T-cell (primary cell): ENCODE measurements around the gene OTOG. TPM values are rescaled to one million over a fixed set of nuclear protein-coding genes. Genes with fewer than 3 reads are reported as not detected.

Source experiments
- ATAC-seq, 4 experiments: fragments of 200-7000 bp in 3 of 4; fragments of 150-1000 bp in 1 of 4; cut with Tn5 transposase; replicated peaks in 1 of 4; 1 replicate in 3 of 4; 2 replicates in 1 of 4; pipeline ENCODE4 v1.10.0; 2021; ENCODE audit warnings: moderate library complexity in 3 of 4, mild to moderate bottlenecking in 2 of 4, moderate number of reproducible peaks in 1 of 4
- CTCF ChIA-PET, 2 donors: fragments of 300-600 bp; sonication (Branson Sonifier 250); formaldehyde crosslinking; loops; one replicate each; lab custom pipeline; 2022; ENCODE audit warnings: antibody characterized with exemption in 2 of 2; lab: Charles Lee
- POLR2A ChIA-PET, 2 donors: fragments of 300-600 bp; sonication (Branson Sonifier 250); formaldehyde crosslinking; loops; one replicate each; lab custom pipeline; 2022; ENCODE audit warnings: antibody characterized with exemption in 2 of 2; lab: Charles Lee
- DNase-seq, 35 experiments: peaks; one replicate each; pipeline versions ENCODE4 v3.0.0 to v3.0.0-alpha.2; 2013 to 2023
- H3K27ac ChIP-seq: one replicate; pipeline ENCODE4 v1.5.1; 2013; ENCODE audit warnings: low read length
- H3K27me3 ChIP-seq, 2 experiments: replicated peaks in 1 of 2; 1 replicate in 1 of 2; 2 replicates in 1 of 2; pipeline versions ENCODE4 v1.6.1 to v1.7.0; 2013; ENCODE audit warnings: low read length in 1 of 2, mixed read lengths in 1 of 2; ENCODE audit not compliant: control insufficient read depth in 2 of 2, insufficient read depth in 2 of 2; ENCODE audit errors: extremely low read depth in 1 of 2
- H3K36me3 ChIP-seq, 2 donors: 1 replicate in 1 of 2; 2 replicates in 1 of 2; pipeline versions ENCODE4 v1.6.1 to v1.7.0; 2013; ENCODE audit warnings: low read length in 1 of 2; ENCODE audit not compliant: control insufficient read depth in 2 of 2, insufficient read depth in 1 of 2; ENCODE audit errors: extremely low read depth in 1 of 2
- H3K4me1 ChIP-seq, 2 experiments: 1 replicate in 1 of 2; 2 replicates in 1 of 2; pipeline versions ENCODE4 v1.6.1 to v1.7.0; 2013; ENCODE audit warnings: low read length in 2 of 2, mixed read lengths in 1 of 2; ENCODE audit not compliant: insufficient read depth in 2 of 2, control insufficient read depth in 1 of 2; ENCODE audit errors: extremely low read depth in 1 of 2
- H3K4me3 ChIP-seq, 2 donors: 1 replicate in 1 of 2; 2 replicates in 1 of 2; pipeline versions ENCODE4 v1.5.1 to v1.7.0; 2013; ENCODE audit warnings: mild to moderate bottlenecking in 2 of 2, low read length in 1 of 2, moderate library complexity in 1 of 2; ENCODE audit not compliant: control insufficient read depth in 1 of 2; ENCODE audit errors: extremely low read depth in 1 of 2
- H3K9me3 ChIP-seq: 2 replicates; pipeline ENCODE4 v1.7.0; 2013
- H3K27ac Mint-ChIP-seq, 2 donors: one replicate each; pipeline ENCODE4 v1.8.0; 2020 to 2021; ENCODE audit warnings: mild to moderate bottlenecking in 2 of 2, mixed read lengths in 2 of 2
- H3K27me3 Mint-ChIP-seq, 2 donors: one replicate each; pipeline ENCODE4 v1.8.0; 2021 to 2022; ENCODE audit warnings: mixed read lengths in 2 of 2
- H3K36me3 Mint-ChIP-seq: one replicate; pipeline ENCODE4 v1.8.0; 2021; ENCODE audit warnings: mixed read lengths
- H3K4me1 Mint-ChIP-seq, 3 donors: one replicate each; pipeline ENCODE4 v1.8.0; 2020 to 2022; ENCODE audit warnings: mixed read lengths in 3 of 3, mild to moderate bottlenecking in 1 of 3
- H3K4me3 Mint-ChIP-seq, 3 donors: one replicate each; pipeline ENCODE4 v1.8.0; 2020 to 2022; ENCODE audit warnings: mild to moderate bottlenecking in 3 of 3, mixed read lengths in 3 of 3, moderate library complexity in 3 of 3
- H3K9me3 Mint-ChIP-seq, 3 donors: one replicate each; pipeline ENCODE4 v1.8.0; 2020 to 2022; ENCODE audit warnings: mixed read lengths in 3 of 3
- WGBS: methylation state at CpG from one replicate; pipeline ENCODE4 v1.1.5; 2013; ENCODE audit warnings: missing lambda C conversion rate; ENCODE audit not compliant: insufficient coverage; 5-methylcytosine and 5-hydroxymethylcytosine counted together
- total RNA-seq, 35 experiments: library from RNA in 6 of 35; stranded (reverse) in 6 of 35; fragments of 120-200 nt in 1 of 35; gene quantifications; one replicate each; pipeline versions ENCODE4 v1.2.1 to v1.2.4 and lab custom pipeline; 2013 to 2026

OTOG gene
- total RNA-seq, 5 donors from 2014 or later (not counting 1 experiment from before 2014, with no cell fraction given) = not detected

DNA sequence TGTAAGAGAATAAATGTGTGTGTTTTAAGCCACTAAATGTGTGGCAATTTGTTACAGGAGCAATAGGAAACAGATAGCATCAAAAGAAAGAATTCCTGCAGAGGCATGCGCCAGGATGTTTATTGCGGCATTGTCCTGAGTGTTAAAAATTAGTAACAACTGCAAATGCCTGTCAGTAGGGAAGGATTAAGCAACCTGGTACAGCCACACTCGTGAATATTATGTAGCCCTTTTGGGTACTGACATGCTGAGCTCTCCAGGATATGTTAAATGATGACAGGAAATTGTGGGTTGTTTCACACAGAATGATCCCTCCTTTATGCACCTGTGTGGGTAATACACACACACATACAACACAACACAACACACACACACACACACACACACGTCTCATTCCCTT is 102.6 kb downstream of the OTOG start:
- WGBS = 31% methylated on average over 3 of the region's 4 CpGs
- Histone ChIP-seq H3K36me3 (no peaks in the 10 kb centered on the region), H3K4me1 (no peaks in the 10 kb centered on the region), H3K9me3 (no peaks in the 10 kb centered on the region), H3K27ac (no peak overlapping the region), H3K27me3 (peaks cover 0 to 64% of the 10 kb centered on the region in 2 experiments), H3K4me3 (no peak overlapping the region)
- H3K9me3 Mint-ChIP-seq = peaks cover 4 to 11% (median 10%) of the 10 kb centered on the region in 3 donors
- DNase-seq (no peak), ATAC-seq (no peak)
- ChIA-PET CTCF (no interaction called here), POLR2A (no interaction called here)
- no peak overlapping the region for H3K4me3 Mint-ChIP-seq
- H3K27me3 Mint-ChIP-seq = peaks cover 49 to 50% of the 10 kb centered on the region in 2 donors
- no peak overlapping the region for H3K27ac Mint-ChIP-seq
- H3K4me1 Mint-ChIP-seq = no peaks in the 10 kb centered on the region
- H3K36me3 Mint-ChIP-seq = no peaks in the 10 kb centered on the region

DNA sequence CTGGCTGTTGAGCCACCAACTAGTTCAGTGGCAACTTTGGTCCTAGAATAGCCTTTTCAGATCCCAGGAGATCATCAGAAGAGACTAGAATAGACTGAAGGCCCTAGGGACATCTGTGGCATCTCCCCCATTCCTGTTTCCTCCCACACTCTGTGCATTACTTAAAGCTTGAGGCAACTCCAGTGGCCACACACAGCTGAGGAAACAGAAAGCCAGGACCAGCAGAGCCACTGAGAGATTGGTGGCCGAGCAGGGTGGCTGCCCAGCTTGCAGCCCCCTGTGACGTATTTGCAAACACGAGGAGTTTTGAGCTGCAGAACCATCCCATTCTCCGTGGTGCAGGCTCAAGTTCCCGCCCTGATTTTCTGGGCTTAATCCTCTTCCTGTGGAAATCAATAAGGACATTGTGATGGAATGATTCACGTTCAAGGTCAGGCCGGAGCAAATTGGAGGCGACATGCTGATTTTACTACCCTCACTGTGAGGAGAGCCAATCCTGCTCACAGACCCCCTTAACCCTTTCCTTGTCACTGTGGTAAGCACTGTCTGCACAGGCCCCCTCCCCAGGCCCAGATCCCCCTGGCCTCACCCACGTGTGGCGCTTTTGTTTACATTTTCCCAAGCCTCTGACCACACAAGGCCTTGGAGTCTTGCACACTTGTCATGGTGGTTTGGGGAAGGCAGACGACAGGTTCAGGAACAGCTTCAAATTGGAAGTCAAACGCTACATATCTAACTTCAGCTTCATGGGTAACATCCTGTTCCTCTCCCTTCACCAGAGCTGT is 103.3 kb downstream of the OTOG start:
- Mint-ChIP-seq H3K4me1 (no peaks in the 10 kb centered on the region), H3K9me3 (peaks cover 4 to 17% (median 14%) of the 10 kb centered on the region in 3 donors), H3K4me3 (no peak overlapping the region), H3K36me3 (no peaks in the 10 kb centered on the region), H3K27me3 (peaks cover 53 to 54% of the 10 kb centered on the region in 2 donors), H3K27ac (no peak overlapping the region)
- Histone ChIP-seq H3K36me3 (no peaks in the 10 kb centered on the region), H3K4me3 (no peak overlapping the region), H3K9me3 (no peaks in the 10 kb centered on the region), H3K4me1 (no peaks in the 10 kb centered on the region), H3K27me3 (peaks cover 0 to 61% of the 10 kb centered on the region in 2 experiments), H3K27ac (no peak overlapping the region)
- ATAC-seq (no peak), DNase-seq (no peak)
- 8% methylated on average over 5 of the region's 12 CpGs for WGBS
- CTCF ChIA-PET = no interaction called here
- POLR2A ChIA-PET = no interaction called here

DNA sequence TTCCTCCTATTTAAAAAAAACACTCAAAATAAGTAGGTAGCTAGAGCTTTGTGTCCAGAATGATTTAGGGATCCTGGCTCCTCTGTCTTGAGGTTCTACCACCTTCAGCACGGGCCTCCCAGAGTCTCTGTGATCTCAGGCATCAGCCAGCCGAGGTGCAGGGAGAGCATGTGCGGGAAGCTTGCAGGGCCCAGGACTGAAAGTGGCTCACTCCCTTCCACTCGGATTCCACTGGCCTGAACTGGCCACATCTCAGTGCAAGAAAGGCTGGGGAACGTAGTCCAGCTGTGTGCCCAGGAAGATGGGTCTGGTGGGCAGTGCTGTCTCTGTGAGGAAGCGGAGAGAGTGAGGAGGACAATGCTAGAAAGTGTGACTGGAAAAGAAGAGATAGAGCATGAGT is 104.0 kb downstream of the OTOG start:
- H3K36me3 ChIP-seq = no peaks in the 10 kb centered on the region
- no peaks in the 10 kb centered on the region for H3K4me1 Mint-ChIP-seq
- H3K9me3 Mint-ChIP-seq = peaks cover 8 to 22% (median 18%) of the 10 kb centered on the region in 3 donors
- WGBS = 73% methylated on average over 5 of the region's 6 CpGs
- CTCF ChIA-PET = no interaction called here
- ATAC-seq (no peak), DNase-seq (no peak)
- no peaks in the 10 kb centered on the region for H3K36me3 Mint-ChIP-seq
- peaks cover 0 to 56% of the 10 kb centered on the region in 2 experiments for H3K27me3 ChIP-seq
- H3K4me1 ChIP-seq = no peaks in the 10 kb centered on the region
- no peak overlapping the region for H3K4me3 Mint-ChIP-seq
- H3K4me3 ChIP-seq = no peak overlapping the region
- peaks cover 55 to 60% of the 10 kb centered on the region in 2 donors for H3K27me3 Mint-ChIP-seq
- no peaks in the 10 kb centered on the region for H3K9me3 ChIP-seq
- no peak overlapping the region for H3K27ac ChIP-seq
- POLR2A ChIA-PET = no interaction called here
- H3K27ac Mint-ChIP-seq = no peak overlapping the region

DNA sequence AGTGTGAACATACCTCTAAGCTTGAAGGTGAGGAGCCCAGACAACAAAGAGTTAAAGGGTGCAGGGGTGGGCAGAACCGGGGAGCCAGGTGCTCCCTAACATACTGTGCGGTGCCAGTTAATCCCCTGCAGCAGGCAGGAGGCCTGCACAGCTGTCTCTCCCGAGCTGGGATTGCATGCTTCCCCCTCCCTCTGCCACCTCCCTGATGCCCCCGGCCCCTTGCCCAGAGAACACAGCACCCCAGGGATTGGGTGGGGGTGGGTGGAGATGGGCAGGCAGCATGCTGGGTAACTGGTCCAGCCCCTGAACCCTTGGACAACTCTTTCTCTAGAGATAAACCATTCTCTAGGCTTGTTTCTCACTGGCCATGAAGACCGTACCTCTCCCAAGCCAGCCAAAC is 104.6 kb downstream of the OTOG start:
- WGBS = 79% methylated on average over 1 of the region's 5 CpGs
- H3K27me3 Mint-ChIP-seq = peaks cover 55 to 60% of the 10 kb centered on the region in 2 donors
- no peak overlapping the region for H3K27ac Mint-ChIP-seq

DNA sequence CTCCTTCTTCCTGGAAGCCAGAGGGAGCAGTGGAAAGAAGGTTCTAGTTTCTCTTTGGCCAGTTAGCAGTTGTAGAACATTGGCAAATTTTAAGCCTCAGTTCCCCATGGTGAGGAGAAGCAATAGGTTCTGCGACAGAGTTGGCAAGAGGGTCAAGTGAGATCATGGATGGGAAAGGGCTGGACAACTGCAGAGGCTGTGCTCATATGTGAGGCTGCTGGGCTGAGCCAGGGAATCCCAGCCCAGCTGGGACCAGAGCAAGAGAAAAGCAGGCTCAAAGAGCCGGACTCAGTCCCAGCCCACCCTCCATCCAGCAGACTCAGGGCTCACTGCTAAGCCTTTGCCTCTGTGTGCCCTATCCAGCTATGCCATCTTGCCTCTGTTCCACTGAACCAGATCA is 105.5 kb downstream of the OTOG start:
- Mint-ChIP-seq H3K27ac (no peak overlapping the region), H3K27me3 (peaks cover 49 to 53% of the 10 kb centered on the region in 2 donors)
- ATAC-seq = no peak

More for the DNA sequence above, 104.6 kb downstream of the OTOG start:
- ChIA-PET POLR2A (no interaction called here), CTCF (no interaction called here)
- no peaks in the 10 kb centered on the region for H3K9me3 ChIP-seq
- ATAC-seq (no peak), DNase-seq (no peak)
- no peaks in the 10 kb centered on the region for H3K4me1 Mint-ChIP-seq
- no peaks in the 10 kb centered on the region for H3K4me1 ChIP-seq
- H3K36me3 ChIP-seq = no peaks in the 10 kb centered on the region
- H3K36me3 Mint-ChIP-seq = no peaks in the 10 kb centered on the region
- H3K4me3 Mint-ChIP-seq = no peak overlapping the region
- H3K4me3 ChIP-seq = no peak overlapping the region
- peaks cover 8 to 22% (median 18%) of the 10 kb centered on the region in 3 donors for H3K9me3 Mint-ChIP-seq
- H3K27me3 ChIP-seq = peaks cover 0 to 57% of the 10 kb centered on the region in 2 experiments
- no peak overlapping the region for H3K27ac ChIP-seq

DNA sequence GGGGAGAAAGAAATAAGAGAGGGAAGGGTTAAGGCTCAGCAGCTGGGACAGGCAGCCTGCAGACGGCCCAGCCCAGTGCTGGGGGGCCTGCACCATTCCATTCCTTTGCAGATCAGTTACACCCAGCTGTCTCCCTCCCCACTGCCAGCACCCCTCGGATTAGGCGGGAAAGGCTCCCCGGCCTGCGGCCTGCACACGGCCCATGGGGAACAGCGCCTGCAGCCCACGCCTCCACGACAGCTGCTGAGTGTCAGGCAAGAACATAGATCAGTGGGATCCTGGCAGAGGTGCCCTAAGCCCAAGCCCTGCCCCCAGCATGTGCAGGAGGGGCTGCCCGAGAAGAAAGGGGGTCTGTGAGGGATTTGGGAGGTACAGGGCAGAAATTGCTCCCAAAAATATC is 106.6 kb downstream of the OTOG start:
- Histone ChIP-seq H3K9me3 (no peaks in the 10 kb centered on the region), H3K36me3 (no peaks in the 10 kb centered on the region), H3K27me3 (peaks cover 0 to 45% of the 10 kb centered on the region in 2 experiments), H3K27ac (no peak overlapping the region), H3K4me3 (no peak overlapping the region), H3K4me1 (no peaks in the 10 kb centered on the region)
- ChIA-PET CTCF (no interaction called here), POLR2A (no interaction called here)
- Mint-ChIP-seq H3K27ac (no peak overlapping the region), H3K36me3 (no peaks in the 10 kb centered on the region), H3K4me3 (no peak overlapping the region), H3K9me3 (peaks cover 3 to 17% (median 8%) of the 10 kb centered on the region in 3 donors), H3K4me1 (no peaks in the 10 kb centered on the region), H3K27me3 (peaks cover 44 to 49% of the 10 kb centered on the region in 2 donors)
- WGBS = 91% methylated on average over 7 of the region's 10 CpGs
- DNase-seq (no peak), ATAC-seq (no peak)

More for the DNA sequence above, 105.5 kb downstream of the OTOG start:
- no peak overlapping the region for H3K4me3 ChIP-seq
- H3K4me3 Mint-ChIP-seq = no peak overlapping the region
- H3K9me3 ChIP-seq = no peaks in the 10 kb centered on the region
- no peak overlapping the region for H3K27ac ChIP-seq
- 72% methylated on average over 2 of the region's 2 CpGs for WGBS
- CTCF ChIA-PET = no interaction called here
- H3K4me1 ChIP-seq = no peaks in the 10 kb centered on the region
- H3K36me3 Mint-ChIP-seq = no peaks in the 10 kb centered on the region
- H3K4me1 Mint-ChIP-seq = no peaks in the 10 kb centered on the region
- no peak for DNase-seq
- POLR2A ChIA-PET = no interaction called here
- peaks cover 0 to 49% of the 10 kb centered on the region in 2 experiments for H3K27me3 ChIP-seq
- peaks cover 8 to 22% (median 13%) of the 10 kb centered on the region in 3 donors for H3K9me3 Mint-ChIP-seq
- H3K36me3 ChIP-seq = no peaks in the 10 kb centered on the region
